ENCODE data around the gene ASB5.

ASB5 gene

DNA sequence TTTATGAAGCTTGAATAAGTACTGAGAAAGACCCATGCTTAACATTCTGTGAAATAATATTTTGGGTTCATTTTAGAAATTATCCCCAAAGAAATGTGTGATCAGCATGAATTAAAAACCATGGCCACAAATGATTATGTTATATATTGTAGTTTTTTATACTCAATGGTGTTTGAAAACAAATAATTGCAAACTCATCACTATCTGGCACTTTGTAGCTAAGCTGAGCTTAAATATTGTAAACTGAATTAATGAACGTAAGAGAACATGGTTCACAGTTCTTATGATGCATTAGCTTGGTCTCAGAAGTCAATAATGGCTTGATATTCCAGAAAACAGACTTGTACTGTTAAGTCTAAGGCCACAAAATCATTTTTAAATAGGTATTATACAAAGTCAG lies 24.6 kb upstream of the ASB5 start:
- no peak overlapping the region for H3K4me3 ChIP-seq (ENCODE audit: low read depth, low read length)
- no peak for DNase-seq (ENCODE audit: low read depth)
- TF ChIP-seq, protein P1, sequence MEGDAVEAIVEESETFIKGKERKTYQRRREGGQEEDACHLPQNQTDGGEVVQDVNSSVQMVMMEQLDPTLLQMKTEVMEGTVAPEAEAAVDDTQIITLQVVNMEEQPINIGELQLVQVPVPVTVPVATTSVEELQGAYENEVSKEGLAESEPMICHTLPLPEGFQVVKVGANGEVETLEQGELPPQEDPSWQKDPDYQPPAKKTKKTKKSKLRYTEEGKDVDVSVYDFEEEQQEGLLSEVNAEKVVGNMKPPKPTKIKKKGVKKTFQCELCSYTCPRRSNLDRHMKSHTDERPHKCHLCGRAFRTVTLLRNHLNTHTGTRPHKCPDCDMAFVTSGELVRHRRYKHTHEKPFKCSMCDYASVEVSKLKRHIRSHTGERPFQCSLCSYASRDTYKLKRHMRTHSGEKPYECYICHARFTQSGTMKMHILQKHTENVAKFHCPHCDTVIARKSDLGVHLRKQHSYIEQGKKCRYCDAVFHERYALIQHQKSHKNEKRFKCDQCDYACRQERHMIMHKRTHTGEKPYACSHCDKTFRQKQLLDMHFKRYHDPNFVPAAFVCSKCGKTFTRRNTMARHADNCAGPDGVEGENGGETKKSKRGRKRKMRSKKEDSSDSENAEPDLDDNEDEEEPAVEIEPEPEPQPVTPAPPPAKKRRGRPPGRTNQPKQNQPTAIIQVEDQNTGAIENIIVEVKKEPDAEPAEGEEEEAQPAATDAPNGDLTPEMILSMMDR (IDR thresholded peaks at IDR 0.05; ENCODE audit: insufficient read depth, low read depth, low read length, missing control alignments), result no peak

DNA sequence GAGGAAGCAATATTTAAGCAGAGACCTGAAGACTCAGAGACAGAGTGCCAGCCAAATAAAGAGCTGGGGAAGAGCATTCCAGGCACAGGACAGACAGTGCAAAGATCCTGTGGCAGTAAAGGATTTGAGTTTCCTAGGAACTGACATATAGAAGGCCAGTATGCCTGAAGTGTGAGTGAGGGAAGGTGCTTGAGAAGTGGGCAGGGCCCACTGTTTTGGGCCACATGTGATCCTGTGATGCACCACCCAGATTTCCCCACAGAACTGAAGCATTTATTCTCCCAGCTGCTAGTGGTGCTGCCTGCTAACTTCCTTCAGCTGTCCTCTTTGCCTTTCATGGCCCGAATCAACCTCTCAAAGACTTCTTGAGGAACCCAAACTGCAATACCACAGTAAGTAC lies 23.9 kb upstream of the ASB5 start:
- TF ChIP-seq, protein P1 (IDR thresholded peaks at IDR 0.05; ENCODE audit: insufficient read depth, low read depth, low read length, missing control alignments), result no peak
- H3K4me3 ChIP-seq (ENCODE audit: low read depth, low read length), result no peak overlapping the region
- DNase-seq (ENCODE audit: low read depth), result no peak

DNA sequence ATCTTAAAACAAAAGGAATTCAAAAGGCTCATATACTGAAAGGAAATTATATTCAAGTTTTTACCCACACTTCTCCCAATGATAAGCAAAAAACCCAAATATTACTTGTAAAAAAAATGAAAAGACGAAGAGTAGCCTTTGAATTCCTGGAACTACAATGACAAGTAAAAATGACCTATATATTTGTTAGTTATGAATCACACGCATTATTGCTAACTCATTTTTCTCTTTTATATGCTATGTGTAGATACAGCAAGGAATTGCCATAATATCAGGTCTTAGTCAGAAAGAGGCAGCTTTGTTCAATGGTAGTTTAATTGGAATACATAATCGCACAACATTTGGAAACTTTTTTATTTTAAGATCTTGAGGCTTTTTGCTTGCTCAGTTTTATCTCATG lies 22.7 kb upstream of the ASB5 start:
- TF ChIP-seq, protein P1 (IDR thresholded peaks at IDR 0.05; ENCODE audit: insufficient read depth, low read depth, low read length, missing control alignments), result no peak
- no peak for DNase-seq (ENCODE audit: low read depth)
- no peak overlapping the region for H3K4me3 ChIP-seq (ENCODE audit: low read depth, low read length)

- DNase-seq (ENCODE audit: low read depth), result no peak
- TF ChIP-seq, protein P1 (IDR thresholded peaks at IDR 0.05; ENCODE audit: insufficient read depth, low read depth, low read length, missing control alignments), result no peak
Observed at GRCh38 chr4:176290520-176290919, 21.5 kb upstream of the ASB5 start.

DNA sequence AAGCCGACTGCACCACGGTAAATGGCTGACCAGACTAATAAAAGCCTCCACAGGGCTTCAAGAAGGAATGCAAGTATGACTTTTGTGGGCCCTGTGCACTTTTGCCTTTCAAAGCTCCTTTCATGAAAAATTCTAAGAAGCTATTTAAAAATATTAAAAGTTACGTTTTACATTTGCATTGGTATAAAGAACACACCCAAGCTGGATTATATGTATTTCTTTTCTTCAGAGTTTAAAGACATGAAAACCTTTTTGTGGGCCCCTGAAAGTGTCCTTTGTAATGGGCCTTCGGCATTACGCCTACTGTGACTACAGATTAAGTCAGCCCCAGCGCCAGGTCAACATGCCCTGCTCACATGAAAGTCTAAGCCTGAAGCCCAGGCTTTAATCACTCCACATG lies 20.5 kb upstream of the ASB5 start:
- DNase-seq (ENCODE audit: low read depth), result no peak
- no peak overlapping the region for H3K4me3 ChIP-seq (ENCODE audit: low read depth, low read length)
- TF ChIP-seq, protein P1 (IDR thresholded peaks at IDR 0.05; ENCODE audit: insufficient read depth, low read depth, low read length, missing control alignments), result no peak

More at GRCh38 chr4:176290520-176290919, 21.5 kb upstream of the ASB5 start:
- no peak overlapping the region for H3K4me3 ChIP-seq (ENCODE audit: low read depth, low read length)

GRCh38 chr4:176288020-176288419 lies 19.0 kb upstream of the ASB5 start:
- H3K4me3 ChIP-seq (ENCODE audit: low read depth, low read length), result no peak overlapping the region
- TF ChIP-seq, protein P1 (IDR thresholded peaks at IDR 0.05; ENCODE audit: insufficient read depth, low read depth, low read length, missing control alignments), result no peak
- no peak for DNase-seq (ENCODE audit: low read depth)

DNA sequence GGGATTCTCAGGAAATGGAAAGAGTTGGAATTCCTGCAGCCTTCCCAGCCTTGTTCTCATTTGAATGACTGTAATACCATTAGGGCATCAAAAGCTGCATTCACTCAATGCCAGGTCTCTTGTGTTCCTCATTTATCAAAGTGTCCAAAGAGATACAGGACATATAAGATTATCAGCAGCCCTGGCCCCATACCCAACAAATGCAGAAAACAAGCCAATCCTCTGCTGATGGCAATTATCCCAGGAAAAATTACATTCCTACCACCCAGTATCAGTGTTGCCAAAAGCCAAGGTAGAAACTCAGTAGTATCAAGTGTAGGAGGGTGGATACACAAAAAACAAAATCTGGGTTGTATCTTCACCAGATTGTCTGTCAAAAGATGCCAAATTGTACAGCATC lies 18.5 kb upstream of the ASB5 start:
- TF ChIP-seq, protein P1 (IDR thresholded peaks at IDR 0.05; ENCODE audit: insufficient read depth, low read depth, low read length, missing control alignments), result no peak
- no peak overlapping the region for H3K4me3 ChIP-seq (ENCODE audit: low read depth, low read length)
- DNase-seq (ENCODE audit: low read depth), result no peak
